GM12892 (cell line): ENCODE measurements around the gene ZNF546.

Experiments used
- POLR2A ChIP-seq: IDR thresholded peaks from 2 replicates; pipeline ENCODE4 v1.6.1; 2011; ENCODE audit warnings: low read depth, low read length, control low read depth
- POLR2AphosphoS5 ChIP-seq: IDR thresholded peaks from 2 replicates; pipeline ENCODE4 v1.6.1; 2011; ENCODE audit warnings: low read depth, low read length, control low read depth

- TF ChIP-seq POLR2A (no peak), POLR2AphosphoS5 (no peak)
These were observed 3.3 kb upstream of the ZNF546 start for GRCh38 chr19:39993605-39994004.
